ENCODE results near the gene NBPF9.
"Not testable (repeated sequence)": the region's sequence is repeated elsewhere in the genome, so short reads cannot be mapped to it uniquely, and the experiment has no call there.

The NBPF9 gene

DNA sequence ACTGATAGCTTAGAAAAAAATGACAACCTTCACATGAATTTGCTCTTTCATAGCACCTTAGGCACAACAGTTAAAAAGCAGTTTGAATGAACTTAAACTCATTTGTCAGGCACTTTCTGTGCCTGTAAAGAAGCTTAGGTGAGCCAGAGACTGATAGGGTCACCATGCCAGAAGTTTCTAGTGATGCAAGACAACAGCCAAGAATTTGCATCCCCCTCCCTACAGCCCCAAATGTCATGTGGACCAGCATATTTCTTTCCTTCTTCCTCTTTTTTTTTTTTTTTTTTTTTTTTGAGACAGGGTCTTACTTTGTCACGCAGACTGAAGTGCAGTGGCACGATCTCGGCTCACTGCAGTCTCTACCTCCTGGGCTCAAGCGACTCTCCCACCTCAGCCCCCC, 89.8 kb downstream of the NBPF9 start:
- DNase-seq = not testable (repeated sequence)

DNA sequence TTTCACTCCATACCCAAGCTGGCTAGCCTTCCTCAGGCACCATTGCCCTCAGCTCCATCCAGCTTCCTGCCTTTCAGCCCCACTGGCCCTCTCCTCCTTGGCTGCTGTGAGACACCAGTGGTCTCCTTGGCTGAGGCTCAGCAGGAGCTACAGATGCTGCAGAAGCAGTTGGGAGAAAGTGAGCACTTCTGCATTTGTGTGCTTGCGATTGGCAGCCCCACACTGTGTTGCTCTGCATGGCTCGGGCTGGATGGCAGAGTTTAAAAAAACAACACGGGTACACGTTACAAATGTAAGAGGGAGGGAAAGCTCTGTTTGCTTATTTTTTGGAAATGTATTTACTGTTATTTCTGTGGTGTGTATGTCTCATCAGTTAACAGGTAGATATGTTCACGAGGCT, 90.8 kb downstream of the NBPF9 start:
- not testable (repeated sequence) for DNase-seq

DNA sequence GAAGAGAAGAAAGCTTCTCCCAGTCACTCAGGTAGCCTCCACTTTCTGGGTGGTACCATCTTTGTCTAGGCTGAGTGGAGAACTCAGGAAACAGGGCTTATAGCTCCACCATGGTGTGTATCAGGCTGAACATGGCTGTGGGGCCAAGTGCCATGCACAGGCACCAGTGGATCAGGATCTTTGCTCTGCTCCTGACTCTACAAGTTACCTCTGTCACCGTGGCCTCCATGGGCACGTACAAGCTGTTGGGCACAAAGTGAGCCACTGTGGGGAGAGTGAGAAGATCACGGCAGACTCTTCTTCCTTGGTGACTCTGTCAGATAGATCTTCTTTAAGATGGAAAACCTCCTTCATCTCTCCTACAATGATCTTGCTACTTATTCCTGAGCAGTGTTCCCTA, 93.6 kb downstream of the NBPF9 start:
- DNase-seq = not testable (repeated sequence)

DNA sequence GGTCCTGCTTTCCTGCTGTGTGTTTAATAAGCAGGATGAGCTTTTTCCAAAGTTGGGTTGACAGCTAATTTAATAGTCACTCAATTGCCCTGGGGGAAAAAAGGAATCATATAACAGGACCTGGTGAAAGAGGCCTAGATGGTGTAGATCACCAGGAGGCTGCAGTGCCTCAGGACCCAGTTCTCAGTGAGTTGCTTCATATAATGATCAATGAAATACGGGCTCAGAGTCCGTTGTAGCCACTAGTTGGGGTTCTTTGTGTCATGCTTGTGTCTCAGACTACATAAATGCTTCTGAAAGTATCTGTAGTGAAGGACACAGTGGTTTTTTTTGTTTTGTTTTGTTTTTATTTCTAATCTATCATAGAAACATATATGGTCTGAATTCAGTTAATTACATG, 94.6 kb downstream of the NBPF9 start:
- DNase-seq = not testable (repeated sequence)

DNA sequence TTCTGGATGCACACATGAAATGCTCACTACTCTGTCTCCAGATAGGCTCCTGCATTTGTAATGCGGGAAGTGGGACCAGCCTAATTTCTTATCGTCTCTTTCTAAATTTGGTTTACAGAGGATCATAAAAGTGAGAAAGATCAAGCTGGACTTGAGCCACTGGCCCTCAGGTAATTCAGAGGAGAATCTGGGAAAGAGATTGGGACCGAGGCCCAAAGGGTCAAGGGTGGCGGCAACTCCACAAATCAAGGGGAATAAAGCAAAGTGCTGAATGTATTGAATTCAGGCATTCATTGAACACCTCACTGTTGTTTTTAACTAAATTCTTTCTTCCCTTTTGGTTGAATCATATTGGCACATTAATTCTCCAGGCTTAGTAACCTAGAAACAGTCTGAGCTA, 95.0 kb downstream of the NBPF9 start:
- not testable (repeated sequence) for DNase-seq
